DOHH2 (cell line): ENCODE data around the gene QKI.

Experiments
- H3F3A ChIP-seq: fragments of 200-600 bp; sonication (generic), shearing (Covaris generic); 2 replicates; pipeline ENCODE4 v1.6.0; 2016; ENCODE audit warnings: antibody characterized with exemption, mild to moderate bottlenecking; ENCODE audit not compliant: control insufficient read depth, insufficient read depth
- H3K27ac ChIP-seq: fragments of 200-600 bp; sonication (generic); 2 replicates; pipeline ENCODE4 v1.5.1; 2014; ENCODE audit warnings: low read depth, mild to moderate bottlenecking, low read length, moderate library complexity
- H3K27me3 ChIP-seq: fragments of 200-600 bp; sonication (generic); 2 replicates; pipeline ENCODE4 v1.6.1; 2014; ENCODE audit warnings: mild to moderate bottlenecking, low read length, mixed read lengths; ENCODE audit not compliant: control insufficient read depth
- H3K36me3 ChIP-seq: fragments of 200-600 bp; sonication (generic); 2 replicates; pipeline ENCODE4 v1.6.1; 2014; ENCODE audit warnings: mild to moderate bottlenecking, low read length, moderate library complexity, mixed read lengths; ENCODE audit not compliant: control insufficient read depth
- H3K4me1 ChIP-seq: fragments of 200-600 bp; sonication (generic); 2 replicates; pipeline ENCODE4 v1.6.1; 2014; ENCODE audit warnings: mild to moderate bottlenecking, low read length, mixed read lengths; ENCODE audit not compliant: control insufficient read depth
- H3K4me2 ChIP-seq: fragments of 200-600 bp; sonication (generic); 2 replicates; pipeline ENCODE4 v1.6.0; 2014; ENCODE audit warnings: mild to moderate bottlenecking, low read length, moderate library complexity
- H3K4me3 ChIP-seq: fragments of 200-600 bp; sonication (generic); 2 replicates; pipeline ENCODE4 v1.5.1; 2014; ENCODE audit warnings: mild to moderate bottlenecking, low read length, mixed read lengths
- H3K79me2 ChIP-seq: fragments of 200-600 bp; sonication (generic); 2 replicates; pipeline ENCODE4 v1.6.1; 2014; ENCODE audit warnings: mild to moderate bottlenecking, low read length, mixed read lengths; ENCODE audit not compliant: control insufficient read depth
- H3K9me2 ChIP-seq: fragments of 200-600 bp; sonication (generic); replicated peaks from 2 replicates; pipeline ENCODE4 v1.6.1; 2014; ENCODE audit warnings: mild to moderate bottlenecking, low read length, mixed read lengths; ENCODE audit not compliant: control insufficient read depth
- H3K9me3 ChIP-seq: fragments of 200-600 bp; sonication (generic); 2 replicates; pipeline ENCODE4 v1.6.1; 2014; ENCODE audit warnings: antibody characterized with exemption, low read length, mixed read lengths; ENCODE audit not compliant: control insufficient read depth, insufficient read depth
- H4K20me1 ChIP-seq: fragments of 200-600 bp; sonication (generic); 2 replicates; pipeline ENCODE4 v1.6.0; 2014; ENCODE audit warnings: low read depth, mild to moderate bottlenecking, antibody characterized with exemption, low read length, moderate library complexity; ENCODE audit not compliant: control insufficient read depth, insufficient read depth
- EZH2phosphoT487 ChIP-seq: fragments of 200-600 bp; sonication (generic); IDR thresholded peaks from 2 replicates; pipeline ENCODE4 v1.6.1; 2017; ENCODE audit warnings: borderline replicate concordance, mild to moderate bottlenecking, antibody characterized with exemption, low read length, moderate library complexity, mixed read lengths
- TF ChIP-seq, protein P1 (sequence below): fragments of 200-600 bp; sonication (generic); IDR thresholded peaks from one replicate; pipeline ENCODE4 v1.5.1; 2014; ENCODE audit warnings: antibody characterized with exemption, mild to moderate bottlenecking, low read depth, low read length; ENCODE audit not compliant: poor library complexity, severe bottlenecking

QKI gene

GRCh38 chr6:163371129-163371528, 43.4 kb upstream of the QKI start:
- Histone ChIP-seq H3K36me3 (no peaks in the 10 kb centered on the region), H3K27ac (no peak overlapping the region), H3K4me3 (no peak overlapping the region), H3K4me1 (peaks cover 7% of the 10 kb centered on the region), H3K4me2 (no peak overlapping the region), H3K79me2 (no peaks in the 10 kb centered on the region), H3K9me3 (no peaks in the 10 kb centered on the region), H3K9me2 (no peaks in the 10 kb centered on the region), H3F3A (no peaks in the 10 kb centered on the region), H4K20me1 (no peaks in the 10 kb centered on the region), H3K27me3 (no peaks in the 10 kb centered on the region)
- TF ChIP-seq EZH2phosphoT487 = no peak
- TF ChIP-seq, protein P1, sequence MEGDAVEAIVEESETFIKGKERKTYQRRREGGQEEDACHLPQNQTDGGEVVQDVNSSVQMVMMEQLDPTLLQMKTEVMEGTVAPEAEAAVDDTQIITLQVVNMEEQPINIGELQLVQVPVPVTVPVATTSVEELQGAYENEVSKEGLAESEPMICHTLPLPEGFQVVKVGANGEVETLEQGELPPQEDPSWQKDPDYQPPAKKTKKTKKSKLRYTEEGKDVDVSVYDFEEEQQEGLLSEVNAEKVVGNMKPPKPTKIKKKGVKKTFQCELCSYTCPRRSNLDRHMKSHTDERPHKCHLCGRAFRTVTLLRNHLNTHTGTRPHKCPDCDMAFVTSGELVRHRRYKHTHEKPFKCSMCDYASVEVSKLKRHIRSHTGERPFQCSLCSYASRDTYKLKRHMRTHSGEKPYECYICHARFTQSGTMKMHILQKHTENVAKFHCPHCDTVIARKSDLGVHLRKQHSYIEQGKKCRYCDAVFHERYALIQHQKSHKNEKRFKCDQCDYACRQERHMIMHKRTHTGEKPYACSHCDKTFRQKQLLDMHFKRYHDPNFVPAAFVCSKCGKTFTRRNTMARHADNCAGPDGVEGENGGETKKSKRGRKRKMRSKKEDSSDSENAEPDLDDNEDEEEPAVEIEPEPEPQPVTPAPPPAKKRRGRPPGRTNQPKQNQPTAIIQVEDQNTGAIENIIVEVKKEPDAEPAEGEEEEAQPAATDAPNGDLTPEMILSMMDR = no peak

- no peaks in the 10 kb centered on the region for H4K20me1 ChIP-seq
- TF ChIP-seq, protein P1 = no peak
- TF ChIP-seq EZH2phosphoT487 = no peak
- no peak overlapping the region for H3K27ac ChIP-seq
- H3K9me3 ChIP-seq = no peaks in the 10 kb centered on the region
- no peaks in the 10 kb centered on the region for H3K27me3 ChIP-seq
- H3K36me3 ChIP-seq = no peaks in the 10 kb centered on the region
- H3K4me1 ChIP-seq = peaks cover 7% of the 10 kb centered on the region
- no peaks in the 10 kb centered on the region for H3K9me2 ChIP-seq
- H3K79me2 ChIP-seq = no peaks in the 10 kb centered on the region
- H3F3A ChIP-seq = no peaks in the 10 kb centered on the region
- no peak overlapping the region for H3K4me3 ChIP-seq
- no peak overlapping the region for H3K4me2 ChIP-seq
These were observed 41.3 kb upstream of the QKI start for GRCh38 chr6:163373240-163373639.

GRCh38 chr6:163375361-163375760, 39.2 kb upstream of the QKI start:
- TF ChIP-seq, protein P1 = no peak
- no peak for TF ChIP-seq EZH2phosphoT487
- no peaks in the 10 kb centered on the region for H3K27me3 ChIP-seq
- H3K4me2 ChIP-seq = no peak overlapping the region

GRCh38 chr6:163376187-163376586, 38.3 kb upstream of the QKI start:
- H3K9me3 ChIP-seq = no peaks in the 10 kb centered on the region
- no peak overlapping the region for H3K4me3 ChIP-seq
- H3K36me3 ChIP-seq = no peaks in the 10 kb centered on the region
- no peaks in the 10 kb centered on the region for H4K20me1 ChIP-seq
- no peaks in the 10 kb centered on the region for H3F3A ChIP-seq
- H3K4me2 ChIP-seq = no peak overlapping the region
- H3K79me2 ChIP-seq = no peaks in the 10 kb centered on the region
- no peak overlapping the region for H3K27ac ChIP-seq
- H3K9me2 ChIP-seq = no peaks in the 10 kb centered on the region
- no peak for TF ChIP-seq EZH2phosphoT487
- TF ChIP-seq, protein P1 = no peak
- no peaks in the 10 kb centered on the region for H3K27me3 ChIP-seq
- no peaks in the 10 kb centered on the region for H3K4me1 ChIP-seq

More at GRCh38 chr6:163375361-163375760, 39.2 kb upstream of the QKI start:
- H3K27ac ChIP-seq = no peak overlapping the region
- no peaks in the 10 kb centered on the region for H3K4me1 ChIP-seq
- H4K20me1 ChIP-seq = no peaks in the 10 kb centered on the region
- no peaks in the 10 kb centered on the region for H3K36me3 ChIP-seq
- H3K9me2 ChIP-seq = no peaks in the 10 kb centered on the region
- H3K9me3 ChIP-seq = no peaks in the 10 kb centered on the region
- no peaks in the 10 kb centered on the region for H3K79me2 ChIP-seq
- H3F3A ChIP-seq = no peaks in the 10 kb centered on the region
- H3K4me3 ChIP-seq = no peak overlapping the region
